GM12878 (cell line): ENCODE data around the gene NOVA1. TPM values are rescaled to one million over a fixed set of nuclear protein-coding genes. Genes with fewer than 3 reads are reported as not detected.

Source experiments
- ATAC-seq: fragments of 200-7000 bp; cut with Tn5 transposase; 3 replicates; pipeline ENCODE4 v1.9.1; 2020; ENCODE audit warnings: mild to moderate bottlenecking, moderate library complexity
- BruUV-seq: library from RNA; stranded (reverse); fragments of 400-500 nt; replicated peaks from 2 replicates; lab custom pipeline; 2021; lab: Mats Ljungman, UMichigan
- CTCF ChIA-PET: fragments of 300-600 bp; sonication (Branson Sonifier 250); formaldehyde crosslinking; extraction: SDS; loops from one replicate; lab custom pipeline; 2021; ENCODE audit warnings: inconsistent platforms; lab: Yijun Ruan, JAX
- POLR2A ChIA-PET: fragments of 350-600 bp; formaldehyde crosslinking; extraction: SDS; loops from one replicate; lab custom pipeline; 2021; ENCODE audit warnings: inconsistent platforms; lab: Charles Lee
- RAD21 ChIA-PET: fragments of 300-600 bp; sonication (Branson Sonifier 250); formaldehyde crosslinking; loops from one replicate; lab custom pipeline; 2023; ENCODE audit warnings: antibody characterized with exemption; ENCODE audit not compliant: unreplicated experiment; lab: Charles Lee
- SMC1A ChIA-PET: fragments of 300-600 bp; sonication (Branson Sonifier 250); formaldehyde crosslinking; loops from one replicate; lab custom pipeline; 2023; ENCODE audit not compliant: unreplicated experiment, uncharacterized antibody; lab: Charles Lee
- DNase-seq: peaks from one replicate; pipeline ENCODE4 v3.0.0-alpha.2; 2011; ENCODE audit warnings: low read depth, low spot score
- FAIRE-seq: peaks from 3 replicates; lab custom pipeline; 2011; peaks lifted over from hg19 to GRCh38; lab: Jason Lieb, UNC
- H2AFZ ChIP-seq: 2 replicates; pipeline ENCODE4 v1.6.0; 2011; ENCODE audit warnings: low read depth, low read length, control low read depth; ENCODE audit not compliant: control insufficient read depth
- H3K27ac ChIP-seq: 2 replicates; pipeline ENCODE4 v1.5.1; 2011; ENCODE audit warnings: control low read depth; ENCODE audit not compliant: control insufficient read depth, insufficient read depth
- H3K27me3 ChIP-seq, 2 experiments: replicated peaks in 1 of 2; 2 replicates each; pipeline versions ENCODE4 v1.6.0 to v1.6.1; 2011; ENCODE audit warnings: low read length in 1 of 2; ENCODE audit not compliant: control insufficient read depth in 2 of 2, insufficient read depth in 2 of 2
- H3K36me3 ChIP-seq, 2 experiments: 2 replicates each; pipeline ENCODE4 v1.5.1; 2011; ENCODE audit warnings: low read length in 1 of 2; ENCODE audit not compliant: control insufficient read depth in 2 of 2, insufficient read depth in 2 of 2
- H3K4me1 ChIP-seq: 2 replicates; pipeline ENCODE4 v1.6.1; 2011; ENCODE audit warnings: mild to moderate bottlenecking, low read length, moderate library complexity, mixed read lengths; ENCODE audit not compliant: control insufficient read depth, insufficient read depth
- H3K4me2 ChIP-seq: 2 replicates; pipeline ENCODE4 v1.6.0; 2011; ENCODE audit warnings: control low read depth; ENCODE audit not compliant: control insufficient read depth, insufficient read depth
- H3K4me3 ChIP-seq: fragments of 200-600 bp; sonication (generic); 2 replicates; pipeline ENCODE4 v1.5.1; 2016
- H3K79me2 ChIP-seq: 2 replicates; pipeline ENCODE4 v1.6.0; 2011; ENCODE audit warnings: low read length; ENCODE audit not compliant: control insufficient read depth, insufficient read depth
- H3K9ac ChIP-seq: 2 replicates; pipeline ENCODE4 v1.8.0; 2011; ENCODE audit warnings: low read length, control low read depth, mixed read lengths; ENCODE audit not compliant: control insufficient read depth, insufficient read depth
- H3K9me3 ChIP-seq: replicated peaks from 3 replicates; pipeline ENCODE4 v1.5.1; 2011; ENCODE audit warnings: mild to moderate bottlenecking, low read length; ENCODE audit not compliant: control insufficient read depth, insufficient read depth
- H4K20me1 ChIP-seq: 2 replicates; pipeline ENCODE4 v1.6.0; 2011; ENCODE audit not compliant: control insufficient read depth, insufficient read depth
- BRCA1 ChIP-seq: IDR thresholded peaks from 2 replicates; pipeline ENCODE4 v1.6.1; 2011; ENCODE audit warnings: low read depth, low read length, improper control_type of control experiment
- CBX5 ChIP-seq: sonication (generic); IDR thresholded peaks from 2 replicates; pipeline ENCODE4 v1.6.1; 2016; ENCODE audit warnings: low read depth, moderate library complexity, mild to moderate bottlenecking, inconsistent platforms
- CREB1 ChIP-seq: IDR thresholded peaks from 2 replicates; pipeline ENCODE4 v1.6.1; 2012; ENCODE audit warnings: low read depth, mild to moderate bottlenecking, inconsistent platforms
- DPF2 ChIP-seq: fragments of 450-650 bp; IDR thresholded peaks from 2 replicates; pipeline ENCODE4 v1.6.1; 2017; ENCODE audit warnings: mild to moderate bottlenecking
- EGR1 ChIP-seq, 2 experiments: IDR thresholded peaks; 1 replicate in 1 of 2; 2 replicates in 1 of 2; pipeline ENCODE4 v1.6.1; 2011 to 2012; ENCODE audit warnings: low read depth in 2 of 2, low read length in 2 of 2, borderline replicate concordance in 1 of 2, mild to moderate bottlenecking in 1 of 2, moderate library complexity in 1 of 2
- IKZF2 ChIP-seq, 2 experiments: fragments of 450-650 bp; IDR thresholded peaks; 2 replicates each; pipeline ENCODE4 v1.6.1; 2017; ENCODE audit warnings: mild to moderate bottlenecking in 2 of 2, moderate library complexity in 2 of 2
- NRF1 ChIP-seq: conservative IDR thresholded peaks from 2 replicates; pipeline ENCODE4 v1.6.1; 2011; ENCODE audit warnings: mild to moderate bottlenecking, low read depth, low read length, improper control_type of control experiment
- PAX5 ChIP-seq: IDR thresholded peaks from 2 replicates; pipeline ENCODE4 v1.6.1; 2011; ENCODE audit warnings: low read depth, low read length, borderline replicate concordance
- POLR2AphosphoS2 ChIP-seq: IDR thresholded peaks from 2 replicates; pipeline ENCODE4 v1.6.1; 2011; ENCODE audit warnings: low read depth, mild to moderate bottlenecking, low read length, improper control_type of control experiment, moderate library complexity
- RELA ChIP-seq: fragments of 450-650 bp; IDR thresholded peaks from 2 replicates; pipeline ENCODE4 v1.8.0; 2014; ENCODE audit warnings: borderline replicate concordance; ENCODE audit not compliant: partially characterized antibody
- SIN3A ChIP-seq: IDR thresholded peaks from 2 replicates; pipeline ENCODE4 v1.6.1; 2012; ENCODE audit warnings: low read depth, low read length, improper control_type of control experiment
- SP1 ChIP-seq: IDR thresholded peaks from one replicate; pipeline ENCODE4 v1.6.1; 2011; ENCODE audit warnings: low read depth, low read length
- WGBS: methylation state at CpG from one replicate; pipeline ENCODE4 v1.1.6; 2016; ENCODE audit warnings: low lambda C conversion rate; ENCODE audit not compliant: insufficient replicate concordance, insufficient coverage; ENCODE audit errors: missing lambda C conversion rate; 5-methylcytosine and 5-hydroxymethylcytosine counted together
- in situ Hi-C: fragments of 300-500 bp; cut with MboI; formaldehyde crosslinking; loops from 9 replicates; pipeline ENCODE4 v1.14.3; 2018; ENCODE audit warnings: mixed read lengths
- intact Hi-C: fragments of 100-400 bp; cut with micrococcal nuclease; formaldehyde crosslinking; loops from one replicate; pipeline ENCODE4 v1.14.2; 2022; ENCODE audit not compliant: unreplicated experiment
- polyA plus RNA-seq, 11 experiments: library from polyadenylated mRNA; depleted of rRNA in 4 of 11; unstranded in 6 of 11; stranded (reverse) in 5 of 11; fragments of >200 nt; fragmentation: Nextera tagmentation in 4 of 11; fragmentation: Illumina TruSeq in 1 of 11; extraction: Ambion mirVana in 4 of 11; extraction: Trizol in 1 of 11; gene quantifications; 1 replicate in 1 of 11; 2 replicates in 10 of 11; pipeline versions ENCODE4 v1.2.1 to v1.2.3, GENCODE V29; 2011 to 2016; ENCODE audit warnings: inconsistent platforms in 2 of 11, missing spikeins in 2 of 11, low read depth in 1 of 11
- total RNA-seq, 4 experiments: library from RNA; depleted of rRNA in 3 of 4; stranded (reverse); fragments of >200 nt in 3 of 4; fragmentation: Illumina TruSeq in 1 of 4; extraction: Trizol in 1 of 4; gene quantifications; 2 replicates each; pipeline versions ENCODE4 v1.2.1 to v1.2.3, GENCODE V29; 2013 to 2021
- TF ChIP-seq, protein P1 (sequence below): IDR thresholded peaks from 2 replicates; pipeline ENCODE4 v1.6.1; 2012; ENCODE audit warnings: low read depth, low read length, improper control_type of control experiment

The NOVA1 gene
- total and polyA plus RNA-seq, 10 of the 15 experiments (the other 5 are each of a cell fraction or from before 2014, with no cell fraction given), result 0.05 to 0.41 TPM; not detected in 8

DNA sequence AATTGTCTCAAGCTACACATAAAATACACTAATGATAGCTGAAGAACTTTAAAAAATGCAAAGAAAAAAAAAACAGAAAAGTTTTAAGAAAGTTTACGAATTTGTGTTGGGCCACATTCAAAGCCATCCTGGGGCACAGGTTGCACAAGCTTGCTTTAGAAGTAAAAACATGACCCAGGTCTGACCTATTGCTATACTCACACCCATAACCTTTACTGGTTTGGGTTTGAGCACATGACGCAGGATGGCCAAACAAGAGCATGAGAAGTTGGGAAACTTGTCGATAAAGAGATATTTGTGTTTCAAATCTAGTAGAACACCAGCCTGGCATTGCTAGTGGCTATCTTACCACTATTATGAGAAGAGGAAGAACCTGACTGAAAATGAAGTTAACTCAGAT is 143.7 kb downstream of the NOVA1 start (continued):
- TF ChIP-seq, protein P1, sequence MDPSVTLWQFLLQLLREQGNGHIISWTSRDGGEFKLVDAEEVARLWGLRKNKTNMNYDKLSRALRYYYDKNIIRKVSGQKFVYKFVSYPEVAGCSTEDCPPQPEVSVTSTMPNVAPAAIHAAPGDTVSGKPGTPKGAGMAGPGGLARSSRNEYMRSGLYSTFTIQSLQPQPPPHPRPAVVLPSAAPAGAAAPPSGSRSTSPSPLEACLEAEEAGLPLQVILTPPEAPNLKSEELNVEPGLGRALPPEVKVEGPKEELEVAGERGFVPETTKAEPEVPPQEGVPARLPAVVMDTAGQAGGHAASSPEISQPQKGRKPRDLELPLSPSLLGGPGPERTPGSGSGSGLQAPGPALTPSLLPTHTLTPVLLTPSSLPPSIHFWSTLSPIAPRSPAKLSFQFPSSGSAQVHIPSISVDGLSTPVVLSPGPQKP, result no peak
- TF ChIP-seq DPF2, result no peak
- TF ChIP-seq, all 136 proteins: peak for 0

DNA sequence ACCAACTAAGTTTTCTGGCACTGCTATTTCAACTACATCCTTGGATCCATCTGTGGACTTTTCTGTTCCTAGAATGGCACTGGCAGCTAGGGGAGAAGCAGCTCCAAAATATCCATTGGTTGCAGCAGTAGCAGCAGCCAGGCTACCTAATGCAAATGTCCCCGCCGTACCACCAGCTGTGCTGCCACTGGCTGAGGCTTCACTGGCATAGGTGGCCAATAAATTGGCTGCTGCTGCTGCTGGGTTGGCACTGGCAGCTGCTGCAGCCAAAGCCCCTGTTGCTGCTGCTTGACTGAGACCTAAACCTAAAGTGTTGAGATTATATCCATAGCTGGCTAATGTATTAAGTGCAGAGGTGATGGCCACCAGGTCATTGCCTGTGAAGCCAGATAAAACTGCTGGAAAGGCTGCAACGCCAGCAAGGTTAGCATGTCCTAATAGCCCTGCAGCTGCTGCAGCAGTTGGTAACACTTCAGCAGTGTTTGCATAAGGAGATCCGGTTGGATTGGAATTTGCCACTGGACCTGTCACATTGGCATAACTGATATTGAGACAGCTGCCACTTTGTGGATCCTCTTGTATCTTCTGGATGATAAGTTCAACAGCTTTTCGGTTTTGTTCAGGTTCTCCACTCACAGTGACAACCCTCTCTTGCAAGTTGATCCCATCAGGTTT is 149.5 kb downstream of the NOVA1 start:
- FAIRE-seq, result no peak
- no peak overlapping the region for H3K4me3 ChIP-seq
- H3K27ac ChIP-seq, result no peak overlapping the region
- H3K4me2 ChIP-seq, result no peak overlapping the region
- CTCF ChIA-PET, result no interaction called here
- no peaks in the 10 kb centered on the region for H3K79me2 ChIP-seq
- H4K20me1 ChIP-seq, result no peaks in the 10 kb centered on the region
- intact Hi-C loops (no loop called here), in situ Hi-C loops (no loop called here)
- ATAC-seq, result no peak
- no peak for DNase-seq
- H3K9me3 ChIP-seq, result no peaks in the 10 kb centered on the region
- SMC1A ChIA-PET, result no interaction called here
- TF ChIP-seq NRF1, result no peak
- no peak for TF ChIP-seq RELA
- no peak for TF ChIP-seq PAX5
- no peak for TF ChIP-seq SP1
- TF ChIP-seq CREB1, result no peak
- TF ChIP-seq BRCA1, result no peak
- TF ChIP-seq CBX5, result no peak
- no peak for TF ChIP-seq EGR1 (IDR thresholded peaks at IDR 0.05; ENCODE audit: borderline replicate concordance in 1 of 2, low read depth in 2 of 2, low read length in 2 of 2)
- no peak for TF ChIP-seq POLR2AphosphoS2
- TF ChIP-seq SIN3A, result no peak
- TF ChIP-seq IKZF2 (IDR thresholded peaks at IDR 0.05), result no peak
- POLR2A ChIA-PET, result no interaction called here
- RAD21 ChIA-PET, result no interaction called here
- H3K27me3 ChIP-seq, result no peaks in the 10 kb centered on the region
- no peaks in the 10 kb centered on the region for H3K36me3 ChIP-seq
- no peaks in the 10 kb centered on the region for H3K4me1 ChIP-seq
- 9% methylated on average over 5 of the region's 5 CpGs for WGBS
- H3K9ac ChIP-seq, result no peak overlapping the region
- H2AFZ ChIP-seq, result no peak overlapping the region
- no TSS peak for BruUV-seq
